Body of pancreas (tissue), 4 donors: ENCODE measurements around the gene PDE8B. TPM values are rescaled to one million over a fixed set of nuclear protein-coding genes. Genes with fewer than 3 reads are reported as not detected.
A peak's percentile ranks its signal among the peaks of the same experiment; 100 is the strongest.

Experiments used
- ATAC-seq: fragments of 150-250 bp; one replicate; pipeline ENCODE4 v1.9.1; 2016
- DNase-seq, 4 donors: peaks; one replicate each; pipeline ENCODE4 v3.0.0-alpha.2; 2019
- H3K27ac ChIP-seq, 4 donors: fragments of 200-600 bp; sonication (generic); 1 replicate in 3 of 4; 2 replicates in 1 of 4; pipeline versions ENCODE4 v1.5.1 to v1.6.1; 2016 to 2019; ENCODE audit warnings: mild to moderate bottlenecking in 1 of 4, mixed read lengths in 1 of 4, moderate library complexity in 1 of 4
- H3K27me3 ChIP-seq, 2 donors: fragments of 200-600 bp; sonication (generic); one replicate each; pipeline ENCODE4 v1.6.0; 2016; ENCODE audit warnings: mild to moderate bottlenecking in 1 of 2
- H3K36me3 ChIP-seq, 2 donors: fragments of 200-600 bp; sonication (generic); replicated peaks in 1 of 2; 2 replicates each; pipeline ENCODE4 v1.5.1; 2016; ENCODE audit warnings: low read depth in 2 of 2; ENCODE audit not compliant: insufficient read depth in 1 of 2
- H3K4me1 ChIP-seq: fragments of 200-600 bp; sonication (generic); one replicate; pipeline ENCODE4 v1.6.0; 2016
- H3K4me3 ChIP-seq, 2 donors: fragments of 200-600 bp; sonication (generic); 1 replicate in 1 of 2; 2 replicates in 1 of 2; pipeline ENCODE4 v1.5.1; 2016 to 2019
- H3K9me3 ChIP-seq, 3 donors: fragments of 200-600 bp; sonication (generic); 1 replicate in 2 of 3; 2 replicates in 1 of 3; pipeline ENCODE4 v1.5.1; 2016
- POLR2A ChIP-seq, 3 donors: fragments of 450-650 bp; IDR thresholded peaks; one replicate each; pipeline ENCODE4 v1.6.1; 2016; ENCODE audit warnings: antibody characterized with exemption in 3 of 3, mild to moderate bottlenecking in 2 of 3
- WGBS, 2 donors: methylation state at CpG; one replicate each; pipeline ENCODE4 v1.1.5; 2017; 5-methylcytosine and 5-hydroxymethylcytosine counted together
- intact Hi-C: fragments of 100-400 bp; cut with DNase I; formaldehyde crosslinking; loops from one replicate; pipeline ENCODE4 v1.15.1; 2023
- total RNA-seq, 2 donors: library from RNA; depleted of rRNA; stranded (reverse); fragments of >200 nt; gene quantifications; one replicate each; pipeline ENCODE4 v1.1.0, GENCODE V29; 2016
- TF ChIP-seq, protein P1 (sequence below), 7 experiments: fragments of 450-650 bp in 4 of 7; fragments of 200-600 bp in 3 of 7; sonication (generic) in 3 of 7; IDR thresholded peaks; one replicate each; pipeline ENCODE4 v1.5.1; 2016 to 2019; ENCODE audit warnings: antibody characterized with exemption in 7 of 7

The PDE8B gene
- total RNA-seq, 2 donors from 2014 or later, result 8.3 to 15.8 TPM

DNA sequence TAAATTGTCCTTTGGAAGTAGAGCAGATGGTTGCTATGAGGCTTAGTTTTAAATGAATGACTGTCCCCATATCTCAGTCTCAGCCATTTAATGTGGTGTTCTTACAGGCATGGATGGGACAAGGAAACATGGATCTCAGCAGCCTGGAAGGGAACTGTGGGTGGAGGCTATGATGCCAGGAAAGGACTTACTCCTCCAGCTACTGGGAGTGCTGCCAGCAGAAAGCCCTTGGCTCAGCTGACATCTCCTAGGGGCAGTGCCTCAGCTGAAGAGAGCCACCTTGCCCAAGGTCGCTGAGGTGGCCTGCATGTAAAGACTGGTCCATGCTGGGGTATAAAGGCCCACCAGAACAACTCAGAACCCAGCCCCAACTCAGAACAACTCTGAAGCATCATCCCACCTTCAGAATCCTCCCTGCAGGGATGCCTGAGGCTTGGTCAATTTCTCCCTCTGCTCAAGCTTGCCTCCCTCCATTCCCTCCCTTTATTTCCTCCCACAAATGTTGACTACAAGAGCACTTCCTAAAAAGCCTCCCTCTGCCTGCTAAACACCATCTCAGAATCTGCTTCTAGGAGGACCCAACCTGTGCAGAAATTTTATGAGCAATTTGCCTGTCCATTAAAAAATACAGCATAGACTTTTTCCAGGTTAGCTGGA lies 1.8 kb upstream of the PDE8B start:
- no peak for ATAC-seq
- Histone ChIP-seq H3K27ac (no peak overlapping the region), H3K4me3 (no peak overlapping the region), H3K36me3 (no peaks in the 10 kb centered on the region), H3K4me1 (peaks cover 15% of the 10 kb centered on the region), H3K9me3 (no peaks in the 10 kb centered on the region), H3K27me3 (peaks cover 0 to 10% of the 10 kb centered on the region in 2 donors)
- peak in 2 of 4 donors; percentile 11 to 31 for DNase-seq
- 71 to 86% methylated on average over 1 of the region's 1 CpG for WGBS, 2 donors
- intact Hi-C loops, result no loop called here
- TF ChIP-seq POLR2A (IDR thresholded peaks at IDR 0.05), result no peak
- TF ChIP-seq, protein P1, sequence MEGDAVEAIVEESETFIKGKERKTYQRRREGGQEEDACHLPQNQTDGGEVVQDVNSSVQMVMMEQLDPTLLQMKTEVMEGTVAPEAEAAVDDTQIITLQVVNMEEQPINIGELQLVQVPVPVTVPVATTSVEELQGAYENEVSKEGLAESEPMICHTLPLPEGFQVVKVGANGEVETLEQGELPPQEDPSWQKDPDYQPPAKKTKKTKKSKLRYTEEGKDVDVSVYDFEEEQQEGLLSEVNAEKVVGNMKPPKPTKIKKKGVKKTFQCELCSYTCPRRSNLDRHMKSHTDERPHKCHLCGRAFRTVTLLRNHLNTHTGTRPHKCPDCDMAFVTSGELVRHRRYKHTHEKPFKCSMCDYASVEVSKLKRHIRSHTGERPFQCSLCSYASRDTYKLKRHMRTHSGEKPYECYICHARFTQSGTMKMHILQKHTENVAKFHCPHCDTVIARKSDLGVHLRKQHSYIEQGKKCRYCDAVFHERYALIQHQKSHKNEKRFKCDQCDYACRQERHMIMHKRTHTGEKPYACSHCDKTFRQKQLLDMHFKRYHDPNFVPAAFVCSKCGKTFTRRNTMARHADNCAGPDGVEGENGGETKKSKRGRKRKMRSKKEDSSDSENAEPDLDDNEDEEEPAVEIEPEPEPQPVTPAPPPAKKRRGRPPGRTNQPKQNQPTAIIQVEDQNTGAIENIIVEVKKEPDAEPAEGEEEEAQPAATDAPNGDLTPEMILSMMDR (IDR thresholded peaks at IDR 0.05), result no peak

DNA sequence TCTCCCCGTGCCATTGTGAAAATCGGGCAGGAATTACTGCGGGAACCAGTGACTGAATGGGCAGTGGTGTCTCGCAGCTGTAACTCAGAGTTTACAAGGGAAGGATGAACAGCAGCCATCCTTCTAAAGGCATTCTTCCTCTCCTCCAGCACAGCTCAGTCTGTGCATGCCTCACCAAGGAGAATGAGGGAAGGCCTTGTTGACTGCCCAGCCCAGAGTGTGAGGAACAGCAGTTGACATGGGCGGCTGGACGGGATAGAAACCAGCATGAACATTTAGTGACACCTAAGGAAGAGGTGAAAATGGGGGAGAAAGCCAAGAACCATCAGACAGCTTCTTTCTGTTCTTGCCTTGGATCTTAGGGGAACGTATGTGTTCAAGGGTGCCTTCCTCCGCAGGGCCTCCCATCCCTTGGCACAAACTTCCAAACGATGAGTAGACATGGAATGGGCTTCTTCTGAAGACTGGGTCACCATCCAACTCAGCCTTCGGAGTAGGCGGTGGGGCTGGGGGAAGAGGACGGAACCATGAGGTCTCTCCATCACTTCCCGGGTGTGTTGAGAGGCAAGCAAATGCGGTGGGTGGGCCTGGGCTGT lies 887 bp upstream of the PDE8B start:
- H3K36me3 ChIP-seq, result no peaks in the 10 kb centered on the region
- no peak overlapping the region for H3K4me3 ChIP-seq
- no peak overlapping the region for H3K27ac ChIP-seq
- DNase-seq, result no peak
- no peak for ATAC-seq
- H3K4me1 ChIP-seq, result peaks cover 15% of the 10 kb centered on the region
- intact Hi-C loops, result no loop called here
- 85 to 86% methylated on average over 14 of the region's 14 CpGs for WGBS, 2 donors
- TF ChIP-seq, protein P1 (IDR thresholded peaks at IDR 0.05), result no peak
- TF ChIP-seq POLR2A (IDR thresholded peaks at IDR 0.05), result no peak
- peaks cover 0 to 10% of the 10 kb centered on the region in 2 donors for H3K27me3 ChIP-seq
- H3K9me3 ChIP-seq, result no peaks in the 10 kb centered on the region

DNA sequence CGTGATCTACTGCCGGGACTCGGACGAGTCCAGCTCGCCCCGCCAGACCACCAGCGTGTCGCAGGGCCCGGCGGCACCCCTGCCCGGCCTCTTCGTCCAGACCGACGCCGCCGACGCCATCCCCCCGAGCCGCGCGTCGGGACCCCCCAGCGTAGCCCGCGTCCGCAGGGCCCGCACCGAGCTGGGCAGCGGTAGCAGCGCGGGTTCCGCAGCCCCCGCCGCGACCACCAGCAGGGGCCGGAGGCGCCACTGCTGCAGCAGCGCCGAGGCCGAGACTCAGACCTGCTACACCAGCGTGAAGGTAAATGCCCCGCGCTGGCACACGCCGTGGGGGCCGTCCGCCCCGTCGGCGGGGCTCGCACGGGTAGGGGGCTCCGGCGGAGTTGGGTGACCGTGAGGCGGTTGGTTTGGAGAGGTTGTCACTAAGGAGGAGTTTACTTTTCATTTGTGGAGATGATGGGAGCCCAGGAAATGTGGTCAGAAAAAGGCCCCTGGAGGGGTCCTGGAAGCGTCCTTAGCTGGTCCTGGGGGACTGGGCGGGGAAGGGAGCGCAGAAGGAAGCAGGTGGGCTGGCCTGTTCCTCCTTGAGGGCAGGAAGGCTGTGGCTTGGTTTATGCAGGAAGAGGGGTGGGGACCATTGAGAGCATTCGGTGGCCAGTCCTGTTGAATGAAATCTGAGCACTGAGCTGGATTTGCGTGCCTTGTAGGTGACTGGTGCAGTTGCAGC lies 647 bp downstream of the PDE8B start:
- Histone ChIP-seq H3K4me3 (peak overlapping the region; percentile 14 to 21), H3K4me1 (peaks cover 15% of the 10 kb centered on the region), H3K27me3 (peaks cover 0 to 10% of the 10 kb centered on the region in 2 donors), H3K36me3 (no peaks in the 10 kb centered on the region), H3K27ac (peak overlapping the region in 1 of 4 donors; percentile 11), H3K9me3 (no peaks in the 10 kb centered on the region)
- peak in 1 of 3 donors; percentile 25 for TF ChIP-seq POLR2A (IDR thresholded peaks at IDR 0.05)
- TF ChIP-seq, protein P1 (IDR thresholded peaks at IDR 0.05), result no peak
- ATAC-seq (peak; percentile 43), DNase-seq (peak in 2 of 4 donors; percentile 22 to 34)
- WGBS, 2 donors, result 1 to 2% methylated on average over 20 to 52 of the region's 61 CpGs
- intact Hi-C loops, result no loop called here

DNA sequence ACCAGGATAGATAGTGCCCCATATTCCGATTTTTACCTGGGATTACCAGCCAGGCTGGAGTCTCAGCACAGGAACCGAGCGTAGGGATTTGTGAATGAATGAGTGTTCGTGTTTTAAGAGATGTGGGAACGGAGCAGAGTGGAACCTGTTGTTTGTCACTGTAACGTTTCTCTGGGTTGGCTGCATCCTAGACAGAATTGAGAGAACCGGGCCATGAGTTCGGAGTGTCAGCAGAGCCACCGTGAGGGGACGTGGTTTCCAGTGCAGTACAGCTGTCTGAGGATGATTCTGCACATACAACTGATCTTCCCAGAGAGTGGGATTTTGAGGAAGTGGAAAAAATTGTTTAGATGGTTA lies 1.2 kb downstream of the PDE8B start:
- ATAC-seq (no peak), DNase-seq (no peak)
- H3K4me3 ChIP-seq, result no peak overlapping the region
- TF ChIP-seq, protein P1 (IDR thresholded peaks at IDR 0.05), result no peak
- no peak for TF ChIP-seq POLR2A (IDR thresholded peaks at IDR 0.05)
- H3K27ac ChIP-seq, result no peak overlapping the region
- H3K27me3 ChIP-seq, result peaks cover 0 to 10% of the 10 kb centered on the region in 2 donors
- intact Hi-C loops, result no loop called here
- H3K36me3 ChIP-seq, result no peaks in the 10 kb centered on the region
- H3K9me3 ChIP-seq, result no peaks in the 10 kb centered on the region
- WGBS, 2 donors, result 20 to 25% methylated on average over 10 of the region's 10 CpGs
- H3K4me1 ChIP-seq, result peaks cover 15% of the 10 kb centered on the region
